OCI-LY7 (cell line): ENCODE data around the gene SLX4IP. TPM values are rescaled to one million over a fixed set of nuclear protein-coding genes. Genes with fewer than 3 reads are reported as not detected.

ENCODE experiments used
- BruUV-seq: library from RNA; stranded (reverse); fragments of 400-500 nt; replicated peaks from 2 replicates; lab custom pipeline; 2021; lab: Mats Ljungman, UMichigan
- CTCF ChIA-PET: fragments of 300-600 bp; sonication (Branson Sonifier 250); formaldehyde crosslinking; loops from one replicate; lab custom pipeline; 2022; ENCODE audit warnings: antibody characterized with exemption; ENCODE audit not compliant: unreplicated experiment; lab: Charles Lee
- POLR2A ChIA-PET: fragments of 300-600 bp; sonication (Branson Sonifier 250); formaldehyde crosslinking; loops from one replicate; lab custom pipeline; 2022; ENCODE audit warnings: antibody characterized with exemption; lab: Charles Lee
- DNase-seq: peaks from one replicate; pipeline ENCODE4 v3.0.0-alpha.2; 2015; ENCODE audit warnings: low spot score
- H2AFZ ChIP-seq: fragments of 200-600 bp; sonication (generic), shearing (Covaris generic); 2 replicates; pipeline ENCODE4 v1.6.1; 2014; ENCODE audit warnings: mild to moderate bottlenecking, antibody characterized with exemption, low read length, moderate library complexity
- H3K27ac ChIP-seq: fragments of 200-600 bp; sonication (generic); 2 replicates; pipeline ENCODE4 v1.5.1; 2014; ENCODE audit warnings: mixed run types, low read depth, mild to moderate bottlenecking, moderate library complexity, low read length, inconsistent platforms; ENCODE audit not compliant: poor library complexity, severe bottlenecking
- H3K36me3 ChIP-seq: fragments of 200-600 bp; sonication (generic); 2 replicates; pipeline ENCODE4 v1.6.1; 2014; ENCODE audit warnings: mild to moderate bottlenecking, antibody characterized with exemption, low read length, moderate library complexity, mixed read lengths; ENCODE audit not compliant: insufficient read depth
- H3K4me1 ChIP-seq: fragments of 200-600 bp; sonication (generic); 2 replicates; pipeline ENCODE4 v1.5.1; 2014; ENCODE audit warnings: mild to moderate bottlenecking, low read length; ENCODE audit not compliant: insufficient read depth, poor library complexity, severe bottlenecking
- H3K4me2 ChIP-seq: fragments of 200-600 bp; sonication (generic); 2 replicates; pipeline ENCODE4 v1.6.1; 2014; ENCODE audit warnings: mild to moderate bottlenecking, low read length
- H3K4me3 ChIP-seq: fragments of 200-600 bp; sonication (generic); 2 replicates; pipeline ENCODE4 v1.5.1; 2014; ENCODE audit warnings: mild to moderate bottlenecking, low read depth, low read length; ENCODE audit not compliant: poor library complexity, severe bottlenecking
- H3K79me2 ChIP-seq: fragments of 200-600 bp; sonication (generic); 2 replicates; pipeline ENCODE4 v1.6.1; 2016; ENCODE audit warnings: low read depth, mild to moderate bottlenecking, low read length, moderate library complexity, mixed read lengths; ENCODE audit not compliant: insufficient read depth
- H3K9me2 ChIP-seq: fragments of 200-600 bp; sonication (generic); 2 replicates; pipeline ENCODE4 v1.6.1; 2016; ENCODE audit warnings: mild to moderate bottlenecking, low read length, mixed read lengths; ENCODE audit not compliant: insufficient read depth
- H3K9me3 ChIP-seq: fragments of 200-600 bp; sonication (generic); 2 replicates; pipeline ENCODE4 v1.6.1; 2014; ENCODE audit warnings: mild to moderate bottlenecking, mixed run types, low read length, mixed read lengths
- H4K20me1 ChIP-seq: fragments of 200-600 bp; sonication (generic); 2 replicates; pipeline ENCODE4 v1.6.1; 2014; ENCODE audit warnings: mild to moderate bottlenecking, antibody characterized with exemption, low read length, moderate library complexity, mixed read lengths; ENCODE audit not compliant: insufficient read depth
- EZH2phosphoT487 ChIP-seq: fragments of 200-600 bp; sonication (generic); IDR thresholded peaks from 2 replicates; pipeline ENCODE4 v1.6.1; 2018; ENCODE audit warnings: low read depth, borderline replicate concordance, mild to moderate bottlenecking, mixed run types, antibody characterized with exemption, low read length, moderate library complexity, mixed read lengths
- intact Hi-C: fragments of 100-400 bp; cut with micrococcal nuclease; formaldehyde crosslinking; loops from one replicate; pipeline ENCODE4 v1.10.0; 2022; ENCODE audit not compliant: unreplicated experiment
- total RNA-seq, 2 experiments: library from RNA; depleted of rRNA in 1 of 2; stranded (reverse); fragments of >200 nt in 1 of 2; shearing (Covaris generic) in 1 of 2; gene quantifications; 2 replicates each; pipeline ENCODE4 v1.2.3, GENCODE V29; 2014 to 2022
- TF ChIP-seq, protein P1 (sequence below): fragments of 200-600 bp; sonication (generic); conservative IDR thresholded peaks from 2 replicates; pipeline ENCODE4 v1.5.1; 2014; ENCODE audit warnings: mild to moderate bottlenecking, antibody characterized with exemption, low read length, moderate library complexity, mixed read lengths

The SLX4IP gene
- total RNA-seq, 2 experiments from 2014 or later: 4.1 to 9.2 TPM

DNA sequence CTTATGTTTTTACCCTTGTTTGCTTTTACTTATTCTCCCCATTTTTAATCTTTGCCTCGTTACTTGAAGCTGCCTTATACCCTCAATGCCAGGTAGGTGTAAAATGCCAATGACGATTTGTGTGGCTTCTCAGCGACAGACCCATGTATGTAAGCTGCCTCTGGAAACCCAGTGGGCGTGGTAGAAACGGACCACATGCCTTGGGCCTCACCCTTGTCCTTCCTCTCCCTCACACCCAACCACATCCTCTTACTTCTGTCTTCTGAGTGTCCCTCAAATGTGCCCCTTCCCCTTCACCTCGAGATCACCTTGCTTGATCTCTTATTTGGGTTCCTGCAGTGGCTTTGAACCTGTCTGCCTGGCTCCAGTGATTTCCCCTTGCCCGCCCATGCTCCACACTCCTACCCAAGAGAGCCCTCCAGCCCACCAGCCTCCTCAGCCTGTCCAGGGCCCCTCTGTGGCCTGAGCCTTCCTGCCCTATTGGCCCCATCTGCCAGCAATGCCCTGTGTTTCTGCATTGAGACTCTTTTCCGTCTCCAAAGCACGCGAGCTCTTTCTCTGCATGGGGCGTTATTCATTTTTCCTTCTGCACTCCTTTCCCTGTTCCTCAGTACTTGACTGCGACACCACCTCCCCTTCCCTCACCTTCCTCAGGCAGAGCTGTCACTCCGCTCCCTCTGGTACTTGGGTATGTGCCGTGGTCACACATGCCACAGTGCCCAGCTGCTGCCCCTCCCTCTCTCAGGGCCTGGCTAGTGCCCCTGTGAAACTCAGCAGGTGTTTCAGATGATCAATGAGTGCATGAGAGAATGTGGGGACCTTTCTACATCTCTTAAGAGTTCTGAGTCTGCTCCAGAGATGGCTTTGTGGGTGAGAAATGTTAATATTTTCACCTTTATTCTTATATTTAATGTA lies 115.4 kb downstream of the SLX4IP start:
- DNase-seq: no peak
- no peak overlapping the region for H2AFZ ChIP-seq
- POLR2A ChIA-PET: no interaction called here
- no peaks in the 10 kb centered on the region for H3K4me1 ChIP-seq
- TF ChIP-seq, protein P1, sequence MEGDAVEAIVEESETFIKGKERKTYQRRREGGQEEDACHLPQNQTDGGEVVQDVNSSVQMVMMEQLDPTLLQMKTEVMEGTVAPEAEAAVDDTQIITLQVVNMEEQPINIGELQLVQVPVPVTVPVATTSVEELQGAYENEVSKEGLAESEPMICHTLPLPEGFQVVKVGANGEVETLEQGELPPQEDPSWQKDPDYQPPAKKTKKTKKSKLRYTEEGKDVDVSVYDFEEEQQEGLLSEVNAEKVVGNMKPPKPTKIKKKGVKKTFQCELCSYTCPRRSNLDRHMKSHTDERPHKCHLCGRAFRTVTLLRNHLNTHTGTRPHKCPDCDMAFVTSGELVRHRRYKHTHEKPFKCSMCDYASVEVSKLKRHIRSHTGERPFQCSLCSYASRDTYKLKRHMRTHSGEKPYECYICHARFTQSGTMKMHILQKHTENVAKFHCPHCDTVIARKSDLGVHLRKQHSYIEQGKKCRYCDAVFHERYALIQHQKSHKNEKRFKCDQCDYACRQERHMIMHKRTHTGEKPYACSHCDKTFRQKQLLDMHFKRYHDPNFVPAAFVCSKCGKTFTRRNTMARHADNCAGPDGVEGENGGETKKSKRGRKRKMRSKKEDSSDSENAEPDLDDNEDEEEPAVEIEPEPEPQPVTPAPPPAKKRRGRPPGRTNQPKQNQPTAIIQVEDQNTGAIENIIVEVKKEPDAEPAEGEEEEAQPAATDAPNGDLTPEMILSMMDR: no peak
- TF ChIP-seq EZH2phosphoT487: no peak
- no peaks in the 10 kb centered on the region for H3K79me2 ChIP-seq
- H3K27ac ChIP-seq: no peak overlapping the region
- no peak overlapping the region for H3K4me3 ChIP-seq
- BruUV-seq: no TSS peak
- H4K20me1 ChIP-seq: peaks cover 12% of the 10 kb centered on the region
- no peaks in the 10 kb centered on the region for H3K9me2 ChIP-seq
- CTCF ChIA-PET: no interaction called here
- intact Hi-C loops: loop anchor here (5.0 to 10.0 kb wide), 2 partner anchors 122 to 654 kb away; partner anchors contain the start of gene JAG1
- H3K36me3 ChIP-seq: no peaks in the 10 kb centered on the region
- no peaks in the 10 kb centered on the region for H3K9me3 ChIP-seq
- no peak overlapping the region for H3K4me2 ChIP-seq

DNA sequence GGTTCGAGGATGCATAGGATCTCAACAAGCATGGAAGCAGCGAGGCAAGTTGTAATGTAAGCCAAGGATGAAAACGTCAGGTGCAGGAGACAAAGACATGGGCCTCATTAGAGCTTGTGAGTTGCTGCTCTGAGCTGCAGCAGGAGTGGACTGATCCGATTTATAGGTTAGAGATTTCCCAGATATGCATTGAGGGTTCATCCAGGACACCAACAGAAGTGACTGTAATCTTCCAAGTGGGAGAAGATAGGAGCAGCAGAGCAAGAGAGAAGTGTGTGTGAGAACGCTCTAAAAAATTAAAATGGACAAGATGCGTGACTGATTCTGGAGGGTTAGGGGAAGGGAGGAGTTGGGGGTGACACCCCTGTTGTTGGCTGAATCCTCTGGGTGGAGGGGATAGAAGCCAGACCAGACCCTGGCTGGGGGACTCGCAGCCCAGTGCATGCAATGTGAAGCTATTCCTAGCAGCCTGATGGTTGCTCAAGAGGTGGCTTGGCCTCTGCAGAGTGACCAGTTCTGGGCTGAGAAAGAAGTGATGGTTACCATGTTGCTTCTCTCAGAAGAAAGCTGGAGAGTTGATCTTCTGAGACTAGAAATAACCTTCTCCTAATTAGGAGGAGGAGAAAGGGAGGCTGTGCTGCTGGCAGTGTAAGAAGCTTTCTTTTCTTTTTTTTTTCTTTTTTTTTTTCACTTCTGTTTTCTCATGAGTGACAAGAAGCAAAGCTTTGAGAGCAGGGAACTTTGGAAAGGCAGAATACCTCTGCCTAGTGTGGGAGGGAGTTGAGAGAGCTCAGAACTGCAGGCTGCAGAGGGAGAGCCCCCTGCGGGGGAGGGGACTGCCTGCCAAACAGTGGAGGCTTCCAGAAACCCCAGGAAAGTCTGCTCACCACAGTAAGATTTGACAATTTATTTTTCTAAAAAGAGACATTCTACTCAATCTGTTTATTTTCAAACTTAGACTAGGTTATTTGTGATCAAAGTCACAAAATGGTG lies 116.9 kb downstream of the SLX4IP start:
- BruUV-seq: no TSS peak
- POLR2A ChIA-PET: interaction anchor here (0.6 to 0.8 kb wide), 2 partner anchors 13 to 515 kb away, joined by 3 read pairs; no protein-coding TSS in a partner anchor
- intact Hi-C loops: loop anchor here (5.0 to 10.0 kb wide), 2 partner anchors 120 to 653 kb away; partner anchors contain the start of gene JAG1
- H2AFZ ChIP-seq: no peak overlapping the region
- no peaks in the 10 kb centered on the region for H3K36me3 ChIP-seq
- no peak overlapping the region for H3K4me2 ChIP-seq
- H3K9me2 ChIP-seq: no peaks in the 10 kb centered on the region
- no peak overlapping the region for H3K27ac ChIP-seq
- no peaks in the 10 kb centered on the region for H3K4me1 ChIP-seq
- no peak for DNase-seq
- no peaks in the 10 kb centered on the region for H3K79me2 ChIP-seq
- no peaks in the 10 kb centered on the region for H3K9me3 ChIP-seq
- H4K20me1 ChIP-seq: peaks cover 12% of the 10 kb centered on the region
- CTCF ChIA-PET: no interaction called here
- no peak overlapping the region for H3K4me3 ChIP-seq
- TF ChIP-seq, protein P1: no peak
- no peak for TF ChIP-seq EZH2phosphoT487
